Upper lobe of left lung (tissue), 4 donors: ENCODE results near the gene DMD.

ENCODE experiments used
- CTCF ChIP-seq, 6 experiments: fragments of 450-650 bp in 4 of 6; fragments of 200-600 bp in 2 of 6; sonication (generic) in 2 of 6; IDR thresholded peaks; one replicate each; pipeline ENCODE4 v1.5.1; 2016 to 2019; ENCODE audit warnings: antibody characterized with exemption in 6 of 6
- EP300 ChIP-seq, 4 donors: sonication (generic); formaldehyde crosslinking; IDR thresholded peaks; one replicate each; pipeline ENCODE4 v1.5.1; 2017; ENCODE audit warnings: antibody characterized with exemption in 4 of 4, control low read depth in 2 of 4

- TF ChIP-seq EP300 (IDR thresholded peaks at IDR 0.05): no peak
- no peak for TF ChIP-seq CTCF (IDR thresholded peaks at IDR 0.05)
These were observed 1352.4 kb downstream of the DMD start for GRCh38 chrX:31858915-31859314.
